ENCODE measurements around the gene KLRG1.

Gene KLRG1

DNA sequence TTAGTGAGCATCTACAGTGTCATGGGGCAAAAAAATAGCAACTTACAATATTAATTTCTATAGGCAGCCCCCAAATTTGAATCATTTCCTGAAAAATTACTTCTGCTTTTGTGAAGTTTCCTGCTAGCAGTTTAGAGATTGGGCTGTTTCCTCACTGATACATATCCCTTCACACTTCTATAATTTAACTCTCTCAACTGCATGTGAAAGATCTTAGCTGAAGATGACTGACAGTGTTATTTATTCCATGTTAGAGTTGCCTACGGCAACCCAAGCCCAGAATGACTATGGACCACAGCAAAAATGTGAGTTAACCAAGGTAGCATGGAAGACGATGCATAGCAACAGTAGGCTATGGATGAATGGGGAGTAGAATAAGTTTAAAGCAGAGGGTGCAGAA is at the start of gene KLRG1:
KLRG1 (plus strand) TSS at position 134 of the 400 bp plus-strand sequence; CDS start at position 224, 90 bp downstream.
- DNase-seq (ENCODE audit: low read depth in 2 of 2): no peak

DNA sequence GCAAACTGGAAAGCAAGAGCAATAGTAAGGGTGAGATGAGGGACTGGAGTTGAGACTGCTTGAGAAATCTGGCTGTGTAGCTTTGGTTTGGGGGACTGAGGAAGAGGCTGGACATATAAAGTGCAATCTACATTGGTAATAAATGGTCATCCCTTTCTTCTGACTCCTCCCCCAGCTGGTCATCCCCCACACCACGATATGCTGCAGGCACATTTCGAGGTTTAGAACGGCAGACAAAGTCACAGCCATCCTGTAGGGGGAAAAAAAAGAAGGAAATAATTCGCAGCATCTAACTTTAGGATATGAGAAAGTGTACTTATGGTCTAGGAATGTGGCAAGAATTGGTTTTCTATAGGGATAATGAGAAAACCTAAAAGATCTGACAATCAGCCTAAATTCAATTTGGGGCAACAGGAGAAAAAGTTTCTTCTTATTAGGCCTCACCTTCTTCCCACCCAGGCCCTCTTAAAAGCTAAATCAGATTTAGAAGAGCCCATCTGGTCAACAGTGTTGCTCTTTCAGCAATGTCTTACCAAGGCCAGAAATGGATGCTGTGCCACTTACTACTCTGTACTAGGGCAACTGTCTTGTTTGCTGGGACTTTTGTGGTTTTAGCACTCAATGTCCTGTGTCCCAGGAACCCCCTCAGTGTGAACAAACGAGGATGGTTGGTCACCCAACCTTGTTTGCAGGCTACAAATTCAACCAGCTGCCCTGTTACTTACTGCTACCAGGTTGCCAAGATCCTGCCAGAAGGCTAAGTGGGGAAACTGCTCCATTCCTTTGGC is 47.5 kb upstream of the KLRG1 start:
- no peak for DNase-seq (ENCODE audit: low read depth in 2 of 2)

DNA sequence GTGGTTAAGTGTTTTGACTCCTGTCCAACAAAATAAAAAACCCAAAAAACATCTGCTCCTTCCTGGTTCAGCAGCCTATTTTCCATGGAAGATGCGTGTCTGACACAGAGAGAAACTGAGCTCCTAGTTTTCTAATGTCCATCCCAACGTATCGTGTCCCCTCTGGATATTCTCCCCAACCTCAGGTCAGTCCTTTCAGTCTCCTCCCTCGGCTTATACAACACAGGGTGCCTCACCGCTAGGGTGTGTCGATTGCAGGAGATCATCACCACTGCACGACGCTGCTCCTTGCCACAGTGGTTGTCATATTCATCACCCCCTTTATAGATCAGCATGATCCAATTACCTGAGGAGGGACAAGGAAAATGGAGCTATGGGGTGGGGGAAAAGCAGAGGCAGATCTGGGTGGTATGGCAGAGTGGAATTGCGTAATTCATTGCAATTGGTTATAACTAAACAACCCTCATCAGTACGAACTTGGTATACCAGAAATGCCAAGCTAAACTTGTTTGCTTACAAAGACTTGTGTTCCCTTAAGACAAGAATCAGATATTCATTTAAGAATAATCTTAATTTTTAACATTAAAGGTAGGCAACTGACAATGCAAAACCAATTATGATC is 45.7 kb upstream of the KLRG1 start:
- no peak for DNase-seq (ENCODE audit: low read depth in 2 of 2)

DNA sequence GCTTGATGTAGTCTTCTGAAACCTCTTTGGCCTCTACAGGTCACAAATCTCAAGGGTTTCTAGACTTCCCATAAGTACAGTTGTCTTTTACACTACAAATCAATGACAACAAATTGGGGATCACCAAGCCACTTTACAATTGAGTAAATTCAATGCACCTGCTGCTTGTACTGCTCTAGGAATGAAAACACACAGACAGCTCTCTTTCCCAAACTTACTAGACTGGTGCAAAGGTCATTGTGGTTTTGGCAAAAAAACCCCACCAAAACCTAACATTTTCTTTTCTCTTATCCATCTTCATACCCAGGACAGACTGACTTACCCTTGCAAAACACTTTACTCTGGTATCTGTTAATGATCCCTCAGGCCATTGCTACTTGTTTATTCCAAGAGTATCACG is 42.6 kb upstream of the KLRG1 start:
- DNase-seq (ENCODE audit: low read depth in 2 of 2): no peak

DNA sequence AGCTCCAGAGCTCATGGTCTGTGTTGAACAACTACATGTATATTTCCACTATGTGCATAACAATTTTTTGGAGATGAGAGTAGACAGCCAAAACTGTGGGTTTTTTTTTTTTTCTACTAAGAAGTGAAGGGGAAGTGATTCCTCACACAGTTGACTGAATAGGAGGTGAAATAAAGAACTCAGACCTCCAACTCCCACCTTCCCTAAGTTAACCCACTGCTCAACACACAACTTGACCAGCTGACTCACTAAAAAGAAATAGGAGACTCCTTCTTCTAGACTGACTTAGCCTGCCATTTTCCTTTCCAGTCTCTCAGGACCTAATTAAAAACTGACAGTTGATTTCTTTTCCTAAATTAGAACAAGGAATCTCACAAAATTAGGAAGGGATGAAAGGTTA is 41.6 kb upstream of the KLRG1 start:
- DNase-seq (ENCODE audit: low read depth in 2 of 2): no peak

DNA sequence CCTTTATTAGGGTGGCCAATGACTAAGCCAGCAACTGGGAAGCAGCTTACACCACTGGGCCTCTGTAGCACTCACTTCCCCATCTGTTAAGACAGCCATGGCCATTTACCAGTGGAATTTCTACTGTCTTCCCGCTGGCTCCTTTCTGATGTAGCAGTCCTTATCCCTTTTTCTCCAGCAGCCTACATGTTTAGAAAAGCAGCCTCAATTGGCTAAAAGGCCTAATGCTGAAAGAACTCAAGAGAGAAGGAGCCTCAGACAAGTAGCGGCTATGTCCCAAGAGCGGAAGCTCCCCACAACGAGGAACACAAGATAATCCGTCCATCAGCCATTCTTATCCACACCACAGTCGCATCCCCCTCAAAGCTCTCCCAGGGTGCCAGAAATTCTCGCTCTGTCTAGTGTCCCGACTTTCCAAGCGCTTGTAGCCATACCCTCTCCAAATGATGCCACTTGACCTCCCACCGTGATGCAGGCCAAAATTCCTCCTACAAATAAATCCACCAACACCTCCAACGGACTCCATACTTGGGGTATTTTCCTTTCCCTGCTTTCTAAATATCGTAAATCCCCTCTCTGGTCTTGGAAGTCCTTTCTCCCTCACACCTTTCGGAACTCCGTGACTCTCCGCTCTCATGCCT is 40.5 kb upstream of the KLRG1 start:
- DNase-seq (ENCODE audit: low read depth in 2 of 2): no peak

DNA sequence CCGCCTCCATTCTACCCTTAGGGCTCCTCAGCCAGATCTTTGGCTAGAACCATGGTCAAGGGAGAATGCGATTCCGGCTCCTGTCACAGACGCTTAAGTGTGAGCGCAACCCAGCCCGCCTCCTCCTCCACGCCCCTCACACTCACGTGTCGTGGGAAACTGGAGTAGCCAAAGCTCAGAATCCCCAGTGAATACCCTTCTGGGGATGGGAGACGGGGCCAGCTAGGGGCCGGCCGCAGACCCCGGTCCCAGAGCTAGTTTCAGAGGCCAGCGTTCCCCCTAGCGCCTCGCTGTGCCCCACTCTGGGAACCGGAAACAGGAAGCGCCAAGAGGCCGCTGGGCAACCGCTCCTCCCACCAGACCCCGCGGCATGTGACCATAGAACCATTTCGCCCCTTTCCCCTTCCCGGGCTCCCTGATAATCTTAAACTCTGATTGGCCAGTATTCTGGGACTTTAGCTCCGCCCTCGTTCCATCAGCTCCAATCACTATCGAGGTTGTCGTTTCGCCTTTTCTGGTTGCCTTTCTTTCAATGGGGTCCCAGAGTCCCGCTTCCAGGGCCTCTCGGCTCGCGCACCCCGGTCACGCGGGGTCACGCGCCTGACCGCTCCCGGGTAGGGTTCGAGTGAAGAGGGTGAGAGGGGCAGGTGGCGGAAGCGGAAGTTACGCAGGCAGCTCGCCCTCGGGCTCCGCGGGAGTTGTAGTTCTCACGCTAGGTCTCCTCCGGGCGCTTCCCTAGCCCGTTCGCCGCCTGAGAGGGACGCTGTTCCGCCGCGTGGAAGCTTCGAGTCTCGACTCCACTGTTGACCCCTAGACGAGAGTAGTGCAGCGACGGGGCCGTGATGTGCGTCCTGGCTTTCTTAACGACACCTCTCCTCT is 39.8 kb upstream of the KLRG1 start, which contains the start of gene M6PR:
M6PR (minus strand) TSS at position 304 of the 879 bp plus-strand sequence. CDS start 3,241 bp downstream, outside the sequence.
- DNase-seq (ENCODE audit: low read depth in 2 of 2): peak; percentile 89

DNA sequence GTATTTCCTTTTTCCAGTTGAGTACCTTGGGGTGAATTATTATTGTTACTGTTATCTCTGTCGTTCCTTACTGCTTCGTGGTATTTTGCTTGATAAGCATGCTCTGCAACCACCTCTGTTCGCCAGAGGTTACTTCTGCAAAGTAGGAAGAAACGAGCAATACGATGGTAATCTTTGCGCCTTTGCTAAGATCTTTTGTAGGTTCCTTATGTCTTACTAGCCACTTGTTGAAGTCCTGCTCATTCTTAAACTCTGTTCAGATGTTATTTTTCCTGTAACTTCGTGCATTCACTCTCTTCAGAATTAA is 39.2 kb upstream of the KLRG1 start:
- DNase-seq (ENCODE audit: low read depth in 2 of 2): no peak

DNA sequence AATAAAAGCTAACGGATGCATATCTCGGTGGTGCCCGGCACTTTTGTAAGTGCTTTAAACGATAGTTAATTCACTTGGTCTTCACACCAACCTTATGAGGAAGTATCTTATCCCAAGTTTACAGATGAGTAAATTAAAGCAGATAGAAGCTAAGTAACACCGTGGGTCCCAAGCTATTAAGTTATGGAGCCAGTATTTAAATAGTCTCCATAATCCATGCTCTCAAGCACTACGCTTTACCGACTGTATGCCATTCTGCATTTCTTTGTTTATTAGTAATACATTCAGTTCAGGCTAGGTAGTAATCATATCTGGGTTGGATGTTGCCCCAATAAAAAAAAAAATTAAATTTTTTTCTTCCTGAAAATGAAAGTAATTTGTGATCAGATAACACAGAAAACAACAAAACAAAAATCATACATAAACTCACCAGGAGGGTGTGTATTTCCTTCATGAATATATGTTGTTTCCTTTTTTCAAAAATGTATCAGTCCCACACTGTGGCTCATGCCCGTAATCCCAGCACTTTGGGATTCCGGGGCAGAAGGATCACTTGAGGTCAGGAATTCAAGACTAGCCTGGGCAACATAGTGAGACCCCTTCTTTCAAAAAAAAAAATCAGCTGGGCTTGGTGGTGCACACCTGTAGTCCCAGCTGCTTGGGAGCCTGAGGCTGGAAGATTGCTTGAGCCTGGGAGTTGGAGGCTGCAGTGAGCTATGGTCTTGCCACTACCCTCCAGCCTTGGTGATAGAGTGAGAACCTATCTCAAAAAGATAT is 38.5 kb upstream of the KLRG1 start:
- no peak for DNase-seq (ENCODE audit: low read depth in 2 of 2)

DNA sequence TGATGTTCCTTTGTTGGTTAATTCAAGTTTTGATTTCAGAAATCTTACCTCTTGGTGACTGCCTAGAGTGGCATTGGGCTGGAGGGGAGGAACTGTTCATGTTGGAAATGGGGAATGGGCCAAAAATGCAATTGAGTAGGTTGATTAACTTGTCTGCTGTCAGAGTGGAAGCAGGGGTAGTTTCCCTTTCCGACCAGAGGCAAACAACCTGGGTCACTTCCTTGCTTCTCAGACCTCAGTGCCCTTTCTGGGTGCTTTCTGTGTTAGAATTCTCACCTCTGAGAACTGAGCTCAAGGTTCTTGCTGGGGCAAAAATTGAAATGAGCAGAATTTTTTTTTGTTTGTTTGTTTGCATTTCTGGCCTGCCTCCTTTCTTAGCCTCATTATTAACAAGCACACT is 37.6 kb upstream of the KLRG1 start:
- no peak for DNase-seq (ENCODE audit: low read depth in 2 of 2)

DNA sequence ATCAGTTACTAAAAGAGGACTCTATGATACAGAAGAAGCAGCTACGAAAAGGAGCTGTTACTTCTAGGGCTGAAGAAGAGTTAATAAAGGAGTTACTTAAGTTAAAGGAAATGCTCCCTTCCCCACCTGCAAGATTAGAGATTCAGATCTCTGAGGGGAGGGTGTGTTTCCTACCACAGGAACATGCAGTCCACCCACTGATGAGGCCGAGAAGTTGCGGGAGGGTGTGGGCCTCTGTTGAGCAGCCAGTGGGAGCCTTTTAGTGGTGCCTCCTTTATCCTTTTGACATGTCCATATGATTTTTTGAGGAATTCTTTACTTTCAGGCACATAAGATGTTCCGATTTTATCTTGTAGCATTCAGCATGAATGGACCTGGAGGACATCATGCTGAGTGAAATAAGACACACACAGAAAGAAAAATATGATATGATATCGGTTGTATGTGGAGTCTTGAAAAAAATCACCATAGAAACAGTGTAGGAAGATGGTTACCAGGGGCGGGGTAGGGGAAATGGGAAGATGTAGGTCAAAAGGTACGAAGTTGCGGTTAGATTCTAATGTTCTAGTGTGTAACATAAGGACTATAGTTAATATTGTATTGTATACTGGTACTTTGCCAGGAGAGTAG is 35.5 kb upstream of the KLRG1 start:
- DNase-seq (ENCODE audit: low read depth in 2 of 2): no peak

DNA sequence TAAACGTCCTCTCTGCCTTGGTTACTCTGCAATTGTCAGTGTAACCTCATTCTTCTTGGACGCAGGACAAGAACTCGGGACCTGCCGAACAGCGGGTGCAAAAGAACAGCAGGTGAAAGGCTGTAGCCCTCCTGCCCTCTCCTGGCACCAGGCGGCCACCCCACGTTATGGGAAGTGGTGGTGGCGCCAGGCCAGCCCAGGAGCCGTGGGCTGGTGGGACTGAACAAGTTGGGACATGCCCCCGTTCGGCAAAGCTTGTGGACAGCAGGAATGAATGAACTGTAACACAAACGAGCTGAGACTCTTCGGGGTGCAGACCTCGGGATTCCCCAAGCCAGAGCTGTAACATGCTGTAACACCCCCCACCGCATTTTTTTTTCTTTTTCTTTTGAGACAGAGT is 33.3 kb upstream of the KLRG1 start:
- DNase-seq (ENCODE audit: low read depth in 2 of 2): no peak

DNA sequence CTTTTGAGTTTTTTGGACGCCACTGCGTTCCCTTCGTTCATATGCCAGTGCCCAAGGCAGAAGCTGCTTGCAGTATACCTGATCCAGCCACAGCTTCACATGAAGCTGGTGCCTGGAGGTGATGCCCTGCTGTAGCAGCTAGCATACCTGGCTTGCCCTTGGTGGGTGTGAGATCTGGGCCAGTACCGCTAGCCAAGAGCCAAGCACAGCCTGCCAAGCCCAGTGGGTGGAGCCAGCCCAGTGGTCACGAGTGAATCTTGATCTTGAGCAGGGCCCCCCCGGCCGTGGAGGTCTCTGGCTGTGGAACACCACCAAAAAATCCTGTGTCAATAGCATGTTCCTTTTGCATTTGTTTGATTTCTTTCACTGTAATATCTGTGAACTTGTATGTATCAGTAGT is 32.6 kb upstream of the KLRG1 start:
- no peak for DNase-seq (ENCODE audit: low read depth in 2 of 2)

DNA sequence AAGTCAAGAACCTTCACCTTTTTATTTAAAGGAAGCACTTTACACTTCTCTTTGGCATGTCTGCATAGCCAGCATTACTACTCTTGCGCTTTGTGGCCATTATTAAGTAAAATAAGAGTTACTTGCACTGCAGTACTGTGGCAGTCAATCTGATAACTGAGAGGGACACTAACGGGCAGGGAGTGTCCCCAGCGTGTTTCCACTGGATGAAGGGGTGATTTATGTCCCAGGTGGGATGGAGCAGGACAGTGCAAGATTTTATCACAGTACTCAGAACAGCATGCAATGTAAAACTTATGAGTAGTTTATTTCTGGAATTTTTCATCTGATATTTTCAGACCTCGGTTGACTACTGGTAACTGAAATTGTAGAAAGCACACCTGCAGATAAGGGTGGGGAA is 31.8 kb upstream of the KLRG1 start:
- no peak for DNase-seq (ENCODE audit: low read depth in 2 of 2)

DNA sequence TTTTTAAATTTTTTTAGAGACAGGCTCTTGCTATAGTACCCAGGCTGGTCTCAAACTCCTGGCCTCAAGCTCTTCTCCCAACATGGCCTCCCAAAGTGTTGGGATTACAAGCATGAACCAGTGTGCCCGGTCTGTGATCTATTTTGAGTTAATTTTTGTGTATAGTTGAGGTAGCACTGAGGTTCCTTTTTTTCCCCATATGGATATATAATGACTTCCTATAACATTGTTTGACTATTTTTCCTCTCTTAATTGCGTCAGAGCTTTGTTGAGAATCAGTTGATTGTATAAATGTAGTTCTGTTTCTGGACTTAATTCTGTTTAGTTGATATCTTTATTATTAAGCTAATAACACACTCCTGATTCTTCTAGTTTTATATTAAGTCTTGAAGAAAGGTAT is 31.3 kb upstream of the KLRG1 start:
- no peak for DNase-seq (ENCODE audit: low read depth in 2 of 2)

DNA sequence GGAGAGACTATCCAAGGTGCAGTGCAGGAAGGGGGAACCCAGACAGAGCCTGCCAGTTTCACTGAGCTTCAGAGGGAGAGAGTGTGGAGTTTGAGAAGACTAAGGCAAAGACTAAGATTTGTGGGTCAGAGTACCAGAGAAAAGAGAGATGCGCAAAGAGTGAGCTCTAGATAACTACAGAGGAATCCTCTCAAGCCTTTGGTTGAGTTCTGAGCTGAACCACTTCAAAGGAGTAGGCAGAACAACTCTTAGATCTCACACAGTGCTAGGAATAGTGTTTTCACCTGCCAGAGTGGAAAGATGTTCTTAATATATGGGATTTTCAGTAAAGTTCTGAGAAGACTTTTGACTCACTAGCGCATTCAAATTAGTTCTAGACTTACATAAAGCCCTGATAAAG is 29.2 kb upstream of the KLRG1 start:
- no peak for DNase-seq (ENCODE audit: low read depth in 2 of 2)

DNA sequence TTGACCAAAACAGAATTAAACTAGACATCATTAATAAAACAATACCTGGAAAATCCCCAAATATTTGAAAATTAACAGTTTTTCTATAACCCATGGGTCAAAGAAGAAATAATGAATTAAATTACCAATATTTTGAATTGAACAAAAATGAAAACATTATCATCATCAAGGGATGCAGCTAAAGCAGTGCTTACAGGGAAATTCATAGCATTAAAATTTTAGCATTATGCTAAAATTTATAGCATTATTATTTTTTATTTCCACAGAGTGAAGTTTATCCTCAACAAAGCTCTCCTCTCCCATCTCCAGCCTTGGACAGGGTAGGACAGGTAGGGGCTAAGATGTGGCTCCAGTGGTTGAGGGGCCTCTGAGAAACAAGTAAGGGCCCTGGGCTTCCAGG is 20.6 kb upstream of the KLRG1 start:
- no peak for DNase-seq (ENCODE audit: low read depth in 2 of 2)

DNA sequence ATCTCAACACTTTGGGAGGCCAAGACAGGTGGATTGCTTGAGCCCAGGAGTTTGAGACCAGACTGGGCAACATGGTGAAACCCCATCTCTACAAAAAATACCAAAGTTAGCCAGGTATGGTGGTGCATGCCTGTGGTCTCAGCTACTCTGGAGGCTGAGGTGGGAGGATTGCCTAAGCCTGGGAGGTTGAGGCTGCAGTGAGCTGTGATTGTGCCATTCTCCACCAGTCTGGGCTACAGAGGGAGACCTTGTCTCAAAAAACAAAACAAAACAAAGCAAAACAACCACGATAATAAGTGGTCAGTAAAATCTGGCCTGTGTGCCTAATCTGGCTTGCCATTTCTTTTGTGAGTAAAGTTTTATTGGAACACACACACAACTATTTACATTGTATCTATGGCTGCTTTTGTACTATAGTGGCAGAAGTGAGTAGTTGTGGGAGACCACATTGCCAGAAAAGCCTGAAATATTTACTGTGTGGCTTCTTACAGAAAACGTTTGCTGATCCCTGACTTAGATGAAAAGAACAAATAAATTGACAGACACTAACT is 19.4 kb upstream of the KLRG1 start:
- DNase-seq (ENCODE audit: low read depth in 2 of 2): no peak

DNA sequence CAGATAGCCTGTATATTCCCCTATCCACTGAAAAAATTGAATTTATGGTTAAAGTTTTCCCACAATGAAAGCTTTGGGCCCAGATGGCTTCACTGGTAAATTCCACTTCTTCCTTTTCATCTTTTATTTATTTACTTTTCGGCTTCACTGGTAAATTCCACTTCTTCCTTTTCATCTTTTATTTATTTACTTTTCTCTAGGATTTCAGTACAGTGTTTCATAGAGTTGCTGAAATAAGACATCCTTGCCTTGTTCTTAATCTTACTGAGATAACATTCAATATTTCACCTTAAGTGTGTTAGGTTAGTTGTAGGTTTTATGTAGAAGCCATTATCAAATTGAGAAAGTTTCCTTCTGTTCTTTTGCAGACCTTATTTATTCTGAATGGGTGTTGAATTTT is 18.9 kb upstream of the KLRG1 start:
- no peak for DNase-seq (ENCODE audit: low read depth in 2 of 2)

DNA sequence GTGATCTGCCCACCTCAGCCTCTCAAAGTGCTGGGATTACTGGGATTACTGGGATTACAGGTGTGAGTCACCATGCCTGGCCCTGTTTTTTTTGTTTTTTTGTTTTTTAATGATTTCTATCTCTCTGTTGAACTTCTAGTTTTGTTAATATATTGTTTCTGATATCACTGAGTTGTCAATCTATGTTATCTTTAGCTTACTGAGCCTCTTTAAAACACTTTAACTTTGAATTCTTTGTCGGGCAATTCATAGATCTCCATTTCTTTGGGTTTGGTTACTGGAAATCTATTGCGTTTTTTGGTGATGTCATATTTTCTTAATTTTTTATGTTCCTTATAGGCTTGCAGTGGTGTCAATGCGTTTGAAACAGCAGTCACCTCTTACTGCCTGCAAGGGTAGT is 9.2 kb upstream of the KLRG1 start:
- DNase-seq (ENCODE audit: low read depth in 2 of 2): no peak

All from stimulated activated CD4-positive, alpha-beta T cell treated with anti-CD3 and anti-CD28 coated beads, Interleukin-12 subunit alpha, Interleukin-12 subunit beta, amount 100 ng/mL, for 24 hours (primary cell).